ENCODE results near the gene RDH16. TPM values are rescaled to one million over a fixed set of nuclear protein-coding genes. Genes with fewer than 3 reads are reported as not detected.
A peak's percentile ranks its signal among the peaks of the same experiment; 100 is the strongest.
"Not testable (repeated sequence)": the region's sequence is repeated elsewhere in the genome, so short reads cannot be mapped to it uniquely, and the experiment has no call there.

Gene RDH16
- total RNA-seq, 4 donors from 2014 or later = 0.22 to 1.3 TPM; not detected in 2

DNA sequence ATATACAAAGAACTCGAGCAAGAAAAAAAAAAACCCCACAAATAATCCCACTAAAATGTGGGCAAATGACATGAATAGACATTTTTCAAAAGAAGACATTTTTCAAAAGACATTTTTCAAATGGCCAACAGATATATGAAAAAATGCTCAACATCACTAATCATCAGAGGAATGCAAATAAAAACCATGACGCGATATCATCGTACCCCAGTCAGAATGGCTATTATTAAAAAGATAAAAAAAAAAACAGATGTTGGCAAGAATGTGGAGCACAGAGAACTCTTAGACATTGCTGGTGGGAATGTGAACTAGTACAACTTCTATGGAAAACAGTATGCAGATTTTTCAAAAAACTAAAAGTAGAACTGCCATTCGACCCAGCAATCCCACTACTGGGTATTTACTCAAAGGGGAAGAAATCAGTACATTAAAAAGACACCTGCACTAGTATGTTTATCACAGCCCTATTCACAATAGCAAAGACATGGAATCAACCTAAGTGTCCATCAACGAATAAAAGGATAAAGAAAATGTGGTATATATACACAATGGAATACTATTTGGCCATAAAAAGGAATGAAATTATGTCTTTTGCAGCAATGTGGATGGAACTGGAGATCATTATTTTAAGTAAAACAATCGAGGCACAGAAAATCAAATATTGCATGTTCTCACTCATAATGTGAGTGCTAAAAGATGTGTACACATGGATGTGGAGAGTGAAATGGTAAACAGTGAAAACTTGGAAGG, 32.6 kb upstream of the RDH16 start:
- DNase-seq = no peak
- Histone ChIP-seq H3K4me3 (replicated peaks in 1 of 3) (no peak overlapping the region), H3K27ac (no peak overlapping the region), H3K9me3 (no peaks in the 10 kb centered on the region), H3K36me3 (no peaks in the 10 kb centered on the region), H3K27me3 (no peaks in the 10 kb centered on the region), H3K4me1 (peaks cover 0 to 22% of the 10 kb centered on the region in 2 donors)
- 83 to 86% methylated on average over 7 of the region's 7 CpGs for WGBS, 2 donors
- no peak for TF ChIP-seq CTCF (IDR thresholded peaks at IDR 0.05)
- no peak for TF ChIP-seq POLR2A (IDR thresholded peaks at IDR 0.05)
- intact Hi-C loops (cut with DNase I) = loop anchor here (5.0 to 10.0 kb wide), 2 partner anchors 145 to 233 kb away; no protein-coding TSS in a partner anchor

DNA sequence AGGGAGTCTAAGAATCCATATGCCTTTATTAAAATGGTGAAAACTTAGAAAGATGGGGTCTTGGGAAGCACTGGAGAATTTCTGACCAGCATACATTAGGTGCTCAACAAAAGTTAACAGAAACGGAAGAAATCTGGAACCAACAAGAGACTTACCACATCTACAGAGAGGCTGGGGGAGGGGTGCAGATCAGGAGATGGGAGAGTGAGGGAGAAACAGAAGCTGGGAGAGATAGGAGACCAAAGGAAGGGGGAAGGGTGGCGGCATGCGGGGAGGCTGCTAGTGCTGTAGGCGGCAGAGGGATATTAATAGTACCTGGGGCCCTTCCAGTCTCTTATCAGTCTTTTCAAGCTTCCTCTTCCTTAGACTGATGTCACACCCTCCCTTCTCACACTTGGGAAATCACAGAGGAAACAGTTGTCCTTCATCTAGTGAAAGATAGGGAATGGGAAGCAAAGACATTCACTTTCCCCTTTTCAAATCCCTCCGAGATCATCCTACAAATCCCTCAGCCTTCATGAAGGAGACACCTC, 30.9 kb upstream of the RDH16 start:
- TF ChIP-seq POLR2A (IDR thresholded peaks at IDR 0.05) = no peak
- DNase-seq = no peak
- H3K9me3 ChIP-seq = no peaks in the 10 kb centered on the region
- intact Hi-C loops (cut with DNase I) = loop anchor here (5.0 to 10.0 kb wide), 2 partner anchors 143 to 231 kb away; no protein-coding TSS in a partner anchor
- 54 to 75% methylated on average over 5 of the region's 5 CpGs for WGBS, 2 donors
- no peak overlapping the region for H3K4me3 ChIP-seq (replicated peaks in 1 of 3)
- H3K4me1 ChIP-seq = peaks cover 0 to 22% of the 10 kb centered on the region in 2 donors
- no peak overlapping the region for H3K27ac ChIP-seq
- no peaks in the 10 kb centered on the region for H3K36me3 ChIP-seq
- H3K27me3 ChIP-seq = no peaks in the 10 kb centered on the region

DNA sequence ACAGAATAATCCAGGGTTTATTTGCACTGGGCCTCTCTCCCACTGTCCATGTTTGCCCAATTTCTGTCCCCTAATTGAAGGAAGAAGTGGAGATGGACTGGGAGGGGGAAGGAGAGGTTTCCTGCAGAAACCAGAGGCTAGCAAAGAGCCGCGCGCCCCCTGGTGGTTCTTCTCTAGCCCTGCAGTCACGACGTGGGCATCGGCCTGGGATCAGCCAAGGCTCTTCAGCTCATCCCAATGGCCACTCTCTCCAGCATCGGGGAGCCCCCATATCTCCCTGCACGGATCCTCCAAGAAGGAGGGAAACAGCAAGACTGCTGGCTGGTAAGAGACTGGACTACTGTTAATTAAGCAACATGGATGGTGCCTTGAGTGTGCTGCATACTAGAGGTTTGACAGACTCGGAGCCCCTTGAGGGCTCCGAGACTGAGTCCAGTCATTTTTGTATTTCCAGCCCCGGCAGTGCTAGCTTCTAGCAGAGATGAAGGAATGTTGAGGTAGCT, 30.2 kb upstream of the RDH16 start:
- Histone ChIP-seq H3K27me3 (no peaks in the 10 kb centered on the region), H3K27ac (no peak overlapping the region), H3K4me1 (peaks cover 0 to 22% of the 10 kb centered on the region in 2 donors), H3K36me3 (no peaks in the 10 kb centered on the region), H3K4me3 (replicated peaks in 1 of 3) (no peak overlapping the region), H3K9me3 (no peaks in the 10 kb centered on the region)
- peak; percentile 76 to 84 for DNase-seq
- intact Hi-C loops (cut with DNase I) = loop anchor here (5.0 to 10.0 kb wide), 2 partner anchors 143 to 230 kb away; no protein-coding TSS in a partner anchor
- 23 to 27% methylated on average over 11 of the region's 11 CpGs for WGBS, 2 donors
- TF ChIP-seq POLR2A (IDR thresholded peaks at IDR 0.05) = no peak
- TF ChIP-seq CTCF (IDR thresholded peaks at IDR 0.05) = peak; percentile 91 to 97 (median 92)

GRCh38 chr12:56987011-56987410, 29.6 kb upstream of the RDH16 start:
- intact Hi-C loops (cut with DNase I) = loop anchor here (5.0 to 10.0 kb wide), 2 partner anchors 142 to 230 kb away; no protein-coding TSS in a partner anchor
- DNase-seq = no peak
- Histone ChIP-seq H3K36me3 (no peaks in the 10 kb centered on the region), H3K4me1 (peaks cover 0 to 22% of the 10 kb centered on the region in 2 donors), H3K27me3 (no peaks in the 10 kb centered on the region), H3K4me3 (replicated peaks in 1 of 3) (no peak overlapping the region), H3K27ac (peak overlapping the region in 1 of 3 donors; percentile 15), H3K9me3 (no peaks in the 10 kb centered on the region)
- TF ChIP-seq POLR2A (IDR thresholded peaks at IDR 0.05) (no peak), CTCF (IDR thresholded peaks at IDR 0.05) (no peak)

DNA sequence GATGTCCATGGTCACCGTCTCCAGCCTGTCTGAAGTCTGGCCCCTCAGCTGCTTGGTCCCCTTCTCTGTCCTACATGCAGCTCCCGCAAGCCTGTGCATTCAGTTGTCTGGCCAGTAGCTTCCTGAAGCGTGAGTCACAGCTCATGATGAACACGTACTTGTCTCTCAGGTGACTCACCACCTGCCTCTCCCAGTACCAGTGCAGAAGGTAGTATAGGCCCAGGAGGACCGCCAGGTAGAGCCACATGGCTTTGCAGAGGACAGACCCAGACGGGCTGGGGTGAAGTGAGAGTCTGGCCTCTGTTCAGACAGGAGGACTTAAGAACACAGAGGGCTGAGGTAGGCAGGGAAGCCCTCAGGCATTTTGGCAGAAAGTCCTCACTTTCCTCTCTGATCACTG, 28.3 kb upstream of the RDH16 start:
- not testable (repeated sequence) for H3K4me3 ChIP-seq (replicated peaks in 1 of 3); H3K9me3 ChIP-seq; H3K36me3 ChIP-seq; H3K27me3 ChIP-seq
- intact Hi-C loops (cut with DNase I) = loop anchor here (5.0 to 10.0 kb wide), 2 partner anchors 141 to 228 kb away; no protein-coding TSS in a partner anchor
- WGBS, 2 donors = 31 to 38% methylated on average over 3 to 4 of the region's 6 CpGs
- Histone ChIP-seq H3K27ac (peak overlapping the region in 1 of 3 donors; percentile 45), H3K4me1 (peaks cover 0 to 22% of the 10 kb centered on the region in 2 donors)
- peak; percentile 76 for DNase-seq

- WGBS, 2 donors = 96 to 97% methylated on average over 4 of the region's 4 CpGs
Measured at GRCh38 chr12:56983386-56983785, 26.0 kb upstream of the RDH16 start.

GRCh38 chr12:56982578-56983236, 25.3 kb upstream of the RDH16 start:
- H3K27me3 ChIP-seq; H3K9me3 ChIP-seq; H3K4me3 ChIP-seq (replicated peaks in 1 of 3); H3K36me3 ChIP-seq; H3K27ac ChIP-seq; DNase-seq: not testable (repeated sequence)
- 100% methylated on average over 2 of the region's 3 CpGs; no CpG with 5 or more reads in 1 of the 2 donors for WGBS, 2 donors
- intact Hi-C loops (cut with DNase I) = loop anchor here (10.0 kb wide), 1 partner anchor 138 kb away; no protein-coding TSS in a partner anchor
- H3K4me1 ChIP-seq = peaks cover 0 to 19% of the 10 kb centered on the region in 2 donors

More at GRCh38 chr12:56983386-56983785, 26.0 kb upstream of the RDH16 start:
- H3K4me3 ChIP-seq (replicated peaks in 1 of 3) = no peak overlapping the region
- H3K27ac ChIP-seq = no peak overlapping the region
- H3K36me3 ChIP-seq = no peaks in the 10 kb centered on the region
- no peak for DNase-seq
- intact Hi-C loops (cut with DNase I) = loop anchor here (10.0 kb wide), 1 partner anchor 139 kb away; no protein-coding TSS in a partner anchor
- H3K27me3 ChIP-seq = no peaks in the 10 kb centered on the region
- TF ChIP-seq POLR2A (IDR thresholded peaks at IDR 0.05) = no peak
- TF ChIP-seq CTCF (IDR thresholded peaks at IDR 0.05) = no peak
- peaks cover 0 to 22% of the 10 kb centered on the region in 2 donors for H3K4me1 ChIP-seq
- no peaks in the 10 kb centered on the region for H3K9me3 ChIP-seq
